ENCODE data around the gene ITGB1. TPM values are rescaled to one million over a fixed set of nuclear protein-coding genes. Genes with fewer than 3 reads are reported as not detected.

Gene ITGB1
- total and polyA plus RNA-seq, 9 donors: 207 to 517 (median 276) TPM

GRCh38 chr10:32893916-32894664 is 63.9 kb downstream of the ITGB1 start:
- no peak overlapping the region for H3K4me3 ChIP-seq
- intact Hi-C loops (cut with DNase I): no loop called here
- no peaks in the 10 kb centered on the region for H3K4me1 ChIP-seq (ENCODE audit: insufficient read depth)
- H3K27me3 ChIP-seq: no peaks in the 10 kb centered on the region
- no peak for DNase-seq
- TF ChIP-seq POLR2A (IDR thresholded peaks at IDR 0.05): no peak
- no peak for TF ChIP-seq CTCF (IDR thresholded peaks at IDR 0.05)
- no peak for TF ChIP-seq EP300 (IDR thresholded peaks at IDR 0.05)
- WGBS, 3 donors: 91 to 98% (median 94%) methylated on average over 2 of the region's 2 CpGs
- H3K36me3 ChIP-seq: no peaks in the 10 kb centered on the region
- no peaks in the 10 kb centered on the region for H3K9me3 ChIP-seq
- H3K27ac ChIP-seq: no peak overlapping the region

- Histone ChIP-seq H3K9me3 (no peaks in the 10 kb centered on the region), H3K4me3 (no peak overlapping the region), H3K27me3 (no peaks in the 10 kb centered on the region), H3K27ac (no peak overlapping the region), H3K36me3 (no peaks in the 10 kb centered on the region), H3K4me1 (ENCODE audit: insufficient read depth) (no peaks in the 10 kb centered on the region)
- intact Hi-C loops (cut with DNase I): no loop called here
- TF ChIP-seq EP300 (IDR thresholded peaks at IDR 0.05) (no peak), POLR2A (IDR thresholded peaks at IDR 0.05) (no peak), CTCF (IDR thresholded peaks at IDR 0.05) (no peak)
- DNase-seq: no peak
- 56 to 67% (median 64%) methylated on average over 3 of the region's 3 CpGs for WGBS, 3 donors
These were observed 64.6 kb downstream of the ITGB1 start for GRCh38 chr10:32893434-32893833.

- 79 to 86% (median 79%) methylated on average over 8 of the region's 8 CpGs for WGBS, 3 donors
These were observed 66.8 kb downstream of the ITGB1 start for GRCh38 chr10:32891261-32891660.

GRCh38 chr10:32890444-32890843 is 67.6 kb downstream of the ITGB1 start:
- Histone ChIP-seq H3K36me3 (no peaks in the 10 kb centered on the region), H3K27ac (no peak overlapping the region), H3K27me3 (no peaks in the 10 kb centered on the region), H3K4me3 (no peak overlapping the region), H3K9me3 (no peaks in the 10 kb centered on the region), H3K4me1 (ENCODE audit: insufficient read depth) (no peaks in the 10 kb centered on the region)
- intact Hi-C loops (cut with DNase I): no loop called here
- TF ChIP-seq EP300 (IDR thresholded peaks at IDR 0.05) (no peak), POLR2A (IDR thresholded peaks at IDR 0.05) (no peak), CTCF (IDR thresholded peaks at IDR 0.05) (no peak)
- DNase-seq: no peak
- whole genome bisulfite sequencing, 3 donors: 70 to 88% (median 87%) methylated on average over 3 of the region's 3 CpGs

More at GRCh38 chr10:32891261-32891660, 66.8 kb downstream of the ITGB1 start:
- Histone ChIP-seq H3K27ac (no peak overlapping the region), H3K4me3 (no peak overlapping the region), H3K27me3 (no peaks in the 10 kb centered on the region), H3K4me1 (ENCODE audit: insufficient read depth) (no peaks in the 10 kb centered on the region), H3K36me3 (no peaks in the 10 kb centered on the region), H3K9me3 (no peaks in the 10 kb centered on the region)
- intact Hi-C loops (cut with DNase I): no loop called here
- TF ChIP-seq EP300 (IDR thresholded peaks at IDR 0.05) (no peak), CTCF (IDR thresholded peaks at IDR 0.05) (no peak), POLR2A (IDR thresholded peaks at IDR 0.05) (no peak)
- DNase-seq: no peak
